Measurements from ENCODE around the gene EEF2KMT.

GRCh38 chr16:5065813-5066212 is 31.8 kb downstream of the EEF2KMT start, which contains the start of gene C16orf89:
- TF ChIP-seq POLR2A (IDR thresholded peaks at IDR 0.05; ENCODE audit: low read depth, low read length) (no peak), CTCF (conservative IDR thresholded peaks at IDR 0.05; ENCODE audit: low read depth, low read length) (no peak), FOS (IDR thresholded peaks at IDR 0.05; ENCODE audit: low read depth, low read length) (no peak), RCOR1 (IDR thresholded peaks at IDR 0.05; ENCODE audit: insufficient replicate concordance, low read length) (no peak)
